Muscle layer of duodenum (tissue), 2 donors: ENCODE data around the gene TACR1.
"Not testable (repeated sequence)": the region's sequence is repeated elsewhere in the genome, so short reads cannot be mapped to it uniquely, and the experiment has no call there.

Experiments used
- H3K27ac ChIP-seq: one replicate; pipeline ENCODE4 v1.7.0; 2013; ENCODE audit warnings: mild to moderate bottlenecking, low read length
- H3K27me3 ChIP-seq: one replicate; pipeline ENCODE4 v1.7.0; 2013; ENCODE audit warnings: low read depth, mild to moderate bottlenecking, control low read depth, low read length
- H3K36me3 ChIP-seq, 2 donors: one replicate each; pipeline ENCODE4 v1.7.0; 2013; ENCODE audit warnings: low read length in 2 of 2, control low read depth in 1 of 2, mild to moderate bottlenecking in 1 of 2; ENCODE audit not compliant: insufficient read depth in 2 of 2, control insufficient read depth in 1 of 2
- H3K4me1 ChIP-seq, 2 donors: one replicate each; pipeline ENCODE4 v1.7.0; 2013; ENCODE audit warnings: low read length in 2 of 2, mild to moderate bottlenecking in 2 of 2, control low read depth in 1 of 2, moderate library complexity in 1 of 2; ENCODE audit not compliant: insufficient read depth in 2 of 2, control insufficient read depth in 1 of 2
- H3K4me3 ChIP-seq, 2 donors: one replicate each; pipeline ENCODE4 v1.7.0; 2013; ENCODE audit warnings: low read length in 2 of 2, low read depth in 1 of 2, mild to moderate bottlenecking in 1 of 2
- H3K9me3 ChIP-seq, 2 donors: one replicate each; pipeline ENCODE4 v1.7.0; 2013; ENCODE audit warnings: low read length in 2 of 2, control low read depth in 1 of 2, mild to moderate bottlenecking in 1 of 2; ENCODE audit not compliant: control insufficient read depth in 1 of 2
- donor health status: healthy.

Gene TACR1

GRCh38 chr2:75168186-75168585 is 31.1 kb downstream of the TACR1 start:
- Histone ChIP-seq H3K4me3 (no peak overlapping the region), H3K9me3 (no peaks in the 10 kb centered on the region), H3K36me3 (no peaks in the 10 kb centered on the region), H3K27me3 (no peaks in the 10 kb centered on the region), H3K27ac (no peak overlapping the region), H3K4me1 (no peaks in the 10 kb centered on the region)

DNA sequence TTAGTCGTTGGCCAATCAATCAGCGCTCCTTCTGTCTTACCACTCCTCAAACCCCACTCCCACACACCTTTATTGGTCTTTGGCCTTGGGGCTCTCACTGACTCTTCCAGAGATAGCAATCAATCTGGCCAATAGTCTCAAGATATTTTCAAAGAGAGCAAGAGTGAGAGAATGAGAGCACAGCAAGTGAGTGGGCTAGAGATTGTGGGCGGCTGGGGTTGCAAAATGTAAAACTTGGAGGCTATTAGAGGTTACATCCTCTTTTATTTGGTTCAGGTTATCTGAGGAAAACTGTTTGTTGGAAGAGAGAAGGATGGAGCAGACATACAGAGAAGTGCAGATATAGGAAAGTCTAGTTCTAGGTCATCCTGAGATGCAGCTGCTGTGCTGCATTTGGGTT is 32.8 kb downstream of the TACR1 start:
- Histone ChIP-seq H3K27ac (no peak overlapping the region), H3K4me3 (no peak overlapping the region), H3K9me3 (no peaks in the 10 kb centered on the region), H3K27me3 (no peaks in the 10 kb centered on the region), H3K36me3 (no peaks in the 10 kb centered on the region), H3K4me1 (peaks cover 0 to 11% of the 10 kb centered on the region in 2 donors)

DNA sequence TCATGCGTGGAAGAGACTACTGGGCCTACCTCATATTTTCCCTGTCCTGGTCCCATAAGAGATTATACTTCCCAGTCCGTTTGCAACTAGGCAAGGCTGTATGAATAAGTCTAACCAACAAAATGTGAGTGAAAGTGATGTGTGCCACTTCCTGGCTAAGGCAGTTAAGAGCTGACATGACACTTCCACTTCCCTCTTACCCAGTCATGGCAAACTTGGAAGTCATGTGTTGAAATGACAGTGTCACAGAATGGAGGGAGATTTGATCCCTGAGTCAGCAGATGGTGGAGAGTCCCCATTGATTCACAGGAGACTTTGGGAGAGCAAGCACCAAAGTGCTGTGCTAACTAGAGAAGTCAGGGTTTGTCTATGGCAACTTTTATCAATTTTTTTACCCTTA is 36.4 kb downstream of the TACR1 start:
- Histone ChIP-seq H3K36me3 (no peaks in the 10 kb centered on the region), H3K27me3 (no peaks in the 10 kb centered on the region), H3K27ac (no peak overlapping the region), H3K4me3 (no peak overlapping the region), H3K4me1 (peaks cover 0 to 11% of the 10 kb centered on the region in 2 donors), H3K9me3 (no peaks in the 10 kb centered on the region)

GRCh38 chr2:75162259-75162658 is 37.1 kb downstream of the TACR1 start:
- Histone ChIP-seq H3K27me3 (no peaks in the 10 kb centered on the region), H3K36me3 (no peaks in the 10 kb centered on the region), H3K9me3 (no peaks in the 10 kb centered on the region), H3K4me1 (peaks cover 0 to 11% of the 10 kb centered on the region in 2 donors), H3K4me3 (no peak overlapping the region), H3K27ac (no peak overlapping the region)

DNA sequence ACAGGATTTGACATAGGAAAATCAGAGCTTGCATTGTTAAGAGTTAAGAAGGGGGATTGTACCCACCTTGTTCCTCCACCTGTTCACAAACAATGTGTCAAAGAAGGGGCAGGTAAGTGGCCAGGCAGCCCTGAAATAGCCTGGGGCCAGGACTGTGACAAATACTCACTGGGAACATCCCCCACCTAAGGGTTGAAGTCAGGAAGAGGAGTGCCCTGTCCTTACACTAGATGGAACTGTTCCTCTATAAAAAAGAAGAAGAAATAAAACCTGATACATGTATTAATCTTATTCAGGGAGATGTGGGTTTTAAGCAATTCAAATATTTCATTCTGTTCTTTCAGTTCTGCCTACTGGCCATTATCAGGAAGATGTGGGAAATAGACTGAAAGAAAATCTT is 41.9 kb downstream of the TACR1 start:
- H3K9me3 ChIP-seq = no peaks in the 10 kb centered on the region
- no peak overlapping the region for H3K27ac ChIP-seq
- H3K27me3 ChIP-seq = no peaks in the 10 kb centered on the region
- H3K4me1 ChIP-seq = peaks cover 0 to 8% of the 10 kb centered on the region in 2 donors
- no peak overlapping the region for H3K4me3 ChIP-seq
- no peaks in the 10 kb centered on the region for H3K36me3 ChIP-seq

- Histone ChIP-seq H3K27me3 (no peaks in the 10 kb centered on the region), H3K27ac (no peak overlapping the region), H3K9me3 (no peaks in the 10 kb centered on the region), H3K4me3 (no peak overlapping the region), H3K36me3 (no peaks in the 10 kb centered on the region), H3K4me1 (no peaks in the 10 kb centered on the region)
Observed at GRCh38 chr2:75155115-75155514, 44.2 kb downstream of the TACR1 start.

- Histone ChIP-seq H3K36me3 (no peaks in the 10 kb centered on the region), H3K4me1 (no peaks in the 10 kb centered on the region), H3K27ac (no peak overlapping the region), H3K9me3 (no peaks in the 10 kb centered on the region), H3K4me3 (no peak overlapping the region), H3K27me3 (no peaks in the 10 kb centered on the region)
Observed at GRCh38 chr2:75153221-75153620, 46.1 kb downstream of the TACR1 start.

DNA sequence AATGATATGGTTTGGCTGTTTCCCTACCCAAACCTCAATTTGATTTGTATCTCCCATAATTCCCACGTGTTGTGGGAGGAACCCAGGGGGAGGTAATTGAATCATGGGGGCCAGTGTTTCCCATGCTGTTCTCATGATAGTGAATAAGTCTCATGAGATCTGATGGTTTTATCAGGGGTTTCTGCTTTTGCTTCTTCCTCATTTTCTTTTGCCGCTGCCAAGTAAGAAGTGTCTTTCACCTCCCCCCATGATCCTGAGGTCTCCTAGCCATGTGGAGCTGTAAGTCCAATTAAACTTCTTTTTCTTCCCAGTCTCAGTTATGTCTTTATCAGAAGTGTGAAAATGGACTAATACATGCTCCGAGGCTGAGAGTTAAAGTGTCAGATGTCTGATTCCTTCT is 47.1 kb downstream of the TACR1 start:
- not testable (repeated sequence) for H3K9me3 ChIP-seq, H3K27me3 ChIP-seq, H3K27ac ChIP-seq, H3K36me3 ChIP-seq, H3K4me1 ChIP-seq, H3K4me3 ChIP-seq

DNA sequence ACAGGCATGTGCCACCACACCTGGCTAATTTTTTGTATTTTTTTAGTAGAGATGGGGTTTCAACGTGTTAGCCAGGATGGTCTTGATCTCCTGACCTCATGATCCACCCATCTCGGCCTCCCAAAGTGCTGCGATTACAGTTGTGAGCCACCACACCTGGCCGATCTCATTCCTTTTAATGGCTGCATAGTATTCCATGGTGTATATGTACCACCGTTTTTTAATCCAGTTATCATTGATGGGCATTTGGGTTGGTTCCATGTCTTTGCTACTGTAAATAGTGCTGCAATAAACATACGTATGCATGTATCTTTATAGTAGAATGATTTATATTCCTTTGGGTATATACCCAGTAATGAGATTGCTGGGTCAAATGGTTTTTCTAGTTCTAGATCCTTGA is 51.4 kb downstream of the TACR1 start:
- H3K4me3 ChIP-seq, H3K27me3 ChIP-seq, H3K4me1 ChIP-seq, H3K36me3 ChIP-seq, H3K27ac ChIP-seq, H3K9me3 ChIP-seq: not testable (repeated sequence)

GRCh38 chr2:75146606-75147332 is 52.6 kb downstream of the TACR1 start:
- H3K27ac ChIP-seq = no peak overlapping the region
- no peaks in the 10 kb centered on the region for H3K27me3 ChIP-seq
- H3K4me1 ChIP-seq = no peaks in the 10 kb centered on the region
- H3K4me3 ChIP-seq = no peak overlapping the region
- no peaks in the 10 kb centered on the region for H3K9me3 ChIP-seq
- H3K36me3 ChIP-seq = no peaks in the 10 kb centered on the region

DNA sequence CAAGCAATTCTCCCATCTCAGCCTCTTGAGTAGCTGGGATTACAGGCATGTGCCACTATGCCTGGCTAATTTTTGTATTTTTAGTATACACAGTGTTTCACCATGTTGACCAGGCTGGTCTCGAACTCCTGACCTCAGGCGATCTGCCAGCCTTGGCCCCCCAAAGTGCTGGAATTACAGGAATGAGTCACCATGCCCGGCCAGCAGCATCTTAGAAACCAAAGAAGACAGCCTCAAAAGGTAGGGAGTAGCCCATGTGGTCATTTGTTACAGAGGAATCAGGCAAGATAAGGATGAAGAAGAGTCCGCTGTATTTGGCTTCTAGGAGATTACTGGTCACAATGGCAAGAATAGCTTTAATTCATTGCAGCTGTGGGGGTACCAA is 53.1 kb downstream of the TACR1 start:
- not testable (repeated sequence) for H3K27me3 ChIP-seq, H3K9me3 ChIP-seq, H3K4me3 ChIP-seq, H3K27ac ChIP-seq, H3K36me3 ChIP-seq, H3K4me1 ChIP-seq

- Histone ChIP-seq H3K4me3 (no peak overlapping the region), H3K27ac (no peak overlapping the region)
Observed at GRCh38 chr2:75142081-75142480, 57.2 kb downstream of the TACR1 start.

More at GRCh38 chr2:75142081-75142480, 57.2 kb downstream of the TACR1 start:
- Histone ChIP-seq H3K4me1 (no peaks in the 10 kb centered on the region), H3K36me3 (no peaks in the 10 kb centered on the region), H3K27me3 (no peaks in the 10 kb centered on the region), H3K9me3 (no peaks in the 10 kb centered on the region)
